NCI-H82 treated with DMSO at 0.1 percent for 48 hours (cell line): ENCODE data around the gene TIAM1.

Experiments used
- DNase-seq: peaks from one replicate; lab custom pipeline; 2025; ENCODE audit not compliant: unreplicated experiment; lab: John Stamatoyannopoulos, UW

TIAM1 gene

DNA sequence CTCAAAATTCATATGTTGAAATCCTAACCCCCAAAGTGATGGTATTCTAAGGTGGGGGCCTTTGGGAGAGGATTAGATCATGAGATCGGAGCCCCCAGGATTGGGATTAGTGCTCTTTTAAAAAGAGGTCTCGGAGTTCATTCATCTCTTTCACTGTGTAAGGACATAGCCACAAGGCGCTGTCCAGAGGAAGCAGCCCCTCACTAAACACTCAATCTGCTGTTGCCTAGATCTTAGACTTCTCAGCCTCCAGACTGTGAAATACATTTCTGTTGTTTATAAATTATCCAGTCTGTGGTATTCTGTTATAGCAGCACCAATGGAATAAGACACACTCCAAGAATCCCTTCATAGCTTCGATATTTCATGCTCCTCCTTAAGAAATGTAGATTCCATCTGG lies 12.4 kb upstream of the TIAM1 start:
- no peak for DNase-seq

- DNase-seq: no peak
These were observed 10.8 kb upstream of the TIAM1 start for GRCh38 chr21:31354604-31355443.

DNA sequence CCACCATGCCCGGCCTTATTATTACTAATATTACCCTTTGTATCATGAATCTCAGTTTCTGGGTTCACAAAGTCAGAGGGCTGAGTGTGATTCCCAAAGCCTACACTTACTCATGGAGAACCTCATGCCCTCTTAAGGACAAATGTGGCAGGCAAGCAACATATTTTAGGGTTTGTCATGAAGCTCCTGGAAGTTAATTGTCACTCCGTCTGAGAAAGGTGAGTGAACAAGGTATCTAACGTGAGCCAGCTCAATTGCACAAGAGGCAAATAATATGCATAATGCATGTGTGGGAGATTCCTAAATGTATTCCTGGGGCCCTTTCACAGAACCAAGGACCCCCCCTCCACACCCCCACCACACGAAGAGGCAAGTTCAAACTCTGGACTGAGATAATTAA lies 10.1 kb upstream of the TIAM1 start:
- DNase-seq: no peak

DNA sequence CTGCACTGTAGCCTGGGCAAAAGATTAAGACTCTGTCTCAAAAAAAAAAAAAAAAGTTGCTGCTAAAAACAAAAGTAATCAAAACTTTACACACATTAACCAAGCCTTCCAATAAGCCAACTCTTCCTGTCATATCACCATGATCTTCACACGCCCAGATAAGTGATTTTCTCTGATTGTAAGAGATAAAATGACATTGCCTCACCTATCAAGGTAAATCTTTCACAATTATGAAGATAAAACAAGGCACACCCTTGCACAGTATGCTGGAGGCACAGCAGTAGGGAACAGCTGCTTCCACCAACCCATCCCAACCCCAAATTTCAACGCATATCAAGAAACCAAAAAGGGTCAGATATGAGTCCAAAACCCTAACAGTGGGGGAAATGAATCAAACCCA lies 8.8 kb upstream of the TIAM1 start:
- DNase-seq: no peak

GRCh38 chr21:31351960-31352359 lies 7.9 kb upstream of the TIAM1 start:
- DNase-seq: no peak

- DNase-seq: no peak
These were observed 7.4 kb upstream of the TIAM1 start for GRCh38 chr21:31351438-31351837.

DNA sequence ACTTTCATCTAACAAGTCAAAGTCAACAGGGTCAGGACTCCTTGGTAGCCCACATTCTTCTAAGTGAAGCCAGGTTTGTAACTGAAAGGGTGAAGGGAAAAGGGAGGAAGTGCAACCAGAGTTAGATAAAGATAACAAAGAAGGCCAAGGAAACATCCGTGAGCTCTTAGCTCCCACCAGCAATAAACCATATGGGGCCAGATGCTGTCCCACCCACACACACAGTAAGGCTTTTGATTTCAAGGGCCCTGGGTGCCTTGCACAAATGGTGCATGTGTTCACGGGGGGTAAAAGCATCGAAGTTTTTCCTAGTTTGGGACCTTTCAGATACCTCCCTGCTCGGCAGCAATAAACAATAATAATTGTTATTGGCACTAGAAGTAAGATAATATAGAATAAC lies 5.1 kb upstream of the TIAM1 start:
- no peak for DNase-seq

DNA sequence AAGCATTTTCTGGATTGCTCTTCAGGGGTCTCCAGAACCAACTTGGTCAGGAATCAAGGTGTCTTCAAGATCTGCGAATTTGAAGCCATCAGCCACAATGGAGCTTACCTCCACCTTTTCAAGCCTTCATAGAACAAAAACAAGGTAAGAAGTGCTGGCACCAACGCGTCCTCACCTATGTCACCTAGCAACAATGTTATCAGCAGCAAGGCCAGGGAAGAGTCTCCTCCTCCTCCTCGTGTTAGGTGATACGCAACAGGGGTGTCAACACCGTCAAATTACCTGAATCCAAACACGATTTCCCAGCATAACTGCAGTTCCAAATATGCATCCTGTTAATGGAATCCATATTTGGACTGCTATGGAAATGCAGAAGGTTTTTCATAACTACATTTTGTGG lies 4.1 kb upstream of the TIAM1 start:
- no peak for DNase-seq

DNA sequence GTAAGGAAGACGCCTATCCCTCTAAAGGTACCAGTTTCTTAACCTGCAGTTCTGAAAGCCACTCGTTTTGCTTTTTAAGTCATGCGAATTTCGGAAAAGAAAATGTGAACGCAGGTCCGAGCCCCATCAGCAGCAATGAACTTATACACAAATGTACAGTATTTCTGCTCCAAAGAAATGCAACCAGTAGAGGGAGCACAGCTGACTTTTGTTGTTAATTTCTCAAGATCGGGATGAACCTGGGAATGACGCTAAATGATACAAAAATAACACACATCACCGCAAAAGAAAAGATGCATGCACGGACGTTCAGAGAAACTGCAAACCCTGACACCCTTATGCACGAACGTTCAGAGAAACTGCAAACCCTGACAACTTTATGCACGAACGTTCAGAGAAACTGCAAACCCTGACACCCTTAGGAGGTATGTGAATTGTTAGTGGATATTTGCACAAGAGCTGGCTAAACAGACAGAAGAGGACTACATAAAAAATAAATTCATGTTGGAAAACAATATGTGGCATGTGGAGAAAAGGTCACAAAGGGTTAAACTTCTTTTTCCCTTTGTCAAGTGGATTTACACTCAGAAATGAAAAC lies 3.5 kb upstream of the TIAM1 start:
- DNase-seq: peak; percentile 7

GRCh38 chr21:31346256-31346821 lies 2.3 kb upstream of the TIAM1 start:
- no peak for DNase-seq

DNA sequence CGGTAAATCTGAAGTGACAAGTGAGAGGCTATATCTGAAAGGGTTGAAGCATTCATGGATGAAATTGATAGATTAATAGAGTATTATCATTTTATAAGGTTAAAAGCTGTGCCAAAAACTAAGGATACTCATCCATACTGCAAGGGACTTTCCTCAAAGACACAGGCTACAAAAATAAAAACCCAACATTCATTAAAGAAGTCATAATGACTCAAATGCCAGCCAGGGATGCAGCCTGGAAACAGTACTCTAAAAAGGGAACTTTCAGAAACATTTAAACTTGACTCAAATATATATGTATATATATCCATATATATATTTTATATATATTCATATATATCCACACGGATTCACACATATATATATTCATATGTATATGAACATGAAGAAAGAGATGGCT lies 1.1 kb upstream of the TIAM1 start:
- no peak for DNase-seq

DNA sequence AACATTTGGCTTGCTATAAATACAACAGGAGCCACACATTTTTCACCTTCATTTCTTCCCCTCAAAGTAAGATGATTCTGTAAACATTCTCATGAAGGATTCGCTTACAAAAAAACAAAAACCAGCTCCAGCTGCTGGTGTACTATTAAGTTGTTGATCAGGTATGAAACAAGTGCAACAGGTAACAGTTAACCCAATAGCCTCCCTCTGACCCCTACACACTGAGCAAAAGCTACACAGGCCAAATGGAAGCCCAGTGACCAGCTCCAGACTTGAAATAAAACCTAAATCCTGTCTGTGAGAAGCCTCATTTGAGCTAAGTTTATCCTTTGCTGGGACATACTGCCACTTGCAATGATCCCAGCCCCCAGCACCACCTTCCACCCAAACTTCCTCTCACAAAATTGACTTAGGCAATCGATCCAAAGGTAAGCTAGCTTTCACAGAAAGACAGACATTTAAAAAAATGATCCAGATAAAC lies 991 bp downstream of the TIAM1 start:
- DNase-seq: no peak

DNA sequence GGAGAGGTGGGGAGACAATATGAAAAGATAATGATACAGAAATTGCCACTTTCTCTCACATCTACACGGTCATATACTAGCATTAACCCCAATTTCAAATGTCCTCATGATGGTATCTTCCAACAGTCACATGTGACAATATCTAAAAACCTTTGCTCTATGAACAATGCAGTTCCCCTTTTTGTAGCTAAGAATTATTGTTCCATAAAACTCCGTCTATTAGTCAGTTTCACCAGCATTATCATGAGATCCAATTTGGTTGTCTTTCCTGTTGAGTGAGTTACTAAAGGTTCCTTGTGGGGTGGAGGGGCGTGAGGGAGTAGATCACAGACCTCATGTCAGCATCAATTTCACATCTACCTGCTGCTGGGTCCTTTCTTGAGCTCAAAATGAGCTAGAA lies 1.7 kb downstream of the TIAM1 start:
- DNase-seq: no peak

DNA sequence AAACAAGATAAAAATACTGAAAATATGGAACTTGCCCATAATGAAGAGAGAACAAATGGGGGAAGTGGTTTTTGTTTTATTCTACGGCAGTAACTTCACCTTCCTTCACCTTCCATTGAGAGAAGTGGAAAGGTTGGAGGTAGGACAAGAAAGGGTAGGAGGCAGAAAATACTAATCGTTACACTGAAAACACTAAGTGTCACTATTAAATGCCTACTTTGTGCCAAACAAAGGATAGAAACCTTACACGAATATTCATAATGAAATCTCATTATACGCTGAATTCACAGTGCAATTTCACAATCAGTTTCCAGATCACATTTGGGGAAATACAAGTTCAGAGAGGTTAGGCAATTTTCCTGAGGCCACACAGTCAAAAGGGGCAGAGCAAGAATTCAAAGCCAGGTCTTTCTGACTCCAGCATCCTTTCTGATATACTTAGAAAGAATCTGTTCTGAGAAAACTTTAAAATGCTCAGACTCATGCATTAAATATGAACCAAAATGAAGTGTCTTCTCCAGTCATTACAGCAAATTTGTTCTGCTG lies 3.0 kb downstream of the TIAM1 start:
- DNase-seq: no peak

GRCh38 chr21:31340514-31340913 lies 3.5 kb downstream of the TIAM1 start:
- DNase-seq: no peak

DNA sequence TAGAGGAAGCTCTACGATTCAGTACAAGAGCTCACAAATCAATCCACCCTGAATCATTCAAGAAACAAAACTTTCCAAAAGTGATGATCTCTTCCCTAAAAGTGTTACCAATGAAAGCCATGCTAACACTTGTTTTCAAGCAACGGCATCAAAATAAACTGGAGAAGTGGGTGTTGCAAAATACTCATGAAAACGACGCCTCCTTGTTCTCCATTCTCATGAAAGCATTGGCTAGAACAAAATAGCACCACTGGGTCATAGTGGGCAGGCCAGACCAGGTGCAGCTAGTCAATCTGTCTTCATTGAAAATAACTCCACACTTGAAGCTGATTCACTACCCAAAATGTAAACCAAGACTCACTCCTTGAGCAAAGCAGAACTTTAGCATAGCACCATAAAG lies 4.3 kb downstream of the TIAM1 start:
- DNase-seq: no peak

- no peak for DNase-seq
These were observed 5.1 kb downstream of the TIAM1 start for GRCh38 chr21:31338908-31339368.

DNA sequence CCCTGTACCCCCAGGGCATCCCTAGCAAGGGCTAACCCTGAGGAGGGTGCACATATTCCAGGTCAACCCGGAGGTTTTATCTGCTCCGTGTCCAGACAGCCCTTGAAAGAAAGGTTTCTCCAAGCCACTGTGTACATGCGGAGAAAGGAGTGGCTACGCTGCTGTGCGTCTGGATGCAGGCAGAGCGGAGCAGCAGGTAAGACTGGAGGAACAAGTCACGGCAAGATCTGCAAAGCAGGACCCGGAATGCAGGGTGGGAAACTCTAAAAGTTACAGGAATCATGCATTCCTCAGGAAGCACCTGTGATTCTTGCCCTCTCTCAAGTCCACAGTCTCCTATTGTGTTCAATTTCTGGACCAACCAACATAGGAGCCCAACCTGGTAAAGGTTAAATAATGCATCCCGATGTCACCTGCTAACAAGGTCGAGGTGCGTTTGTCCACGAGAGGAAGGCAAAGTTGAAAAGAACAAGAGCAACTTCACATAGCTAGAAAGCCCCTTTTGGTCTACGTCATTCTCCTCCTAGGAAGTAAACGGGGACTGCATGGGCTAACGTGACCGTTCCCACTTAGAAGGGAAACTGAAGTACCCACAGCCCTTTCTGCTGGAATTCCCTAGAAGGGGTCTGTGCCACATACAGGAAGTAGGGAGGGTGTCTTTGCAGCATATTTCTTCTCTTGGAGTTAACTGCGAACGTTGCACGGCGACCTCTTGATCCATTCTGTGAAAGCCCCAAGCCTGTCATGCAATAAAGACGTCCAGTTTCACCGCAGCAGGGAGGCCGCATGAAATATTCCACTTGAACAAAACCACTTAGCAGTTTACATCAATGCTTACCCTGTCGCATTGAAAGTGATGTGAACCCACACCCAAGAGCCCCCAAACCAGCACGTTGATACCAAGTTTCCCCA lies 5.8 kb downstream of the TIAM1 start:
- DNase-seq: no peak

- no peak for DNase-seq
These were observed 7.0 kb downstream of the TIAM1 start for GRCh38 chr21:31337086-31337485.

DNA sequence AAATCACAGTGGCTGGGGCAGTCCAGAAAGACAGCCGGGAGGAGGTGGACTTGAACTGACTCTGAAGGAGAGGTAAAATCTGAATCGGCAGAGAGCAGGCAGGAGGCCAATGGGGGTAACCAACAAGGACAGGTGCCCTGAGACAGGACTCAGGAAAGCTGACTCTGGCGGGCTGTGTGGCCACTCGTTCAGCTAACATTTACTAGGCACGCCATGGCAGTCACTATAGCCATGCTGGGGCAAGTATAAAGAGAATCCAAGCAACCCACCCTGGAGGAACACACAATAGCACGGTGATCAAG lies 7.4 kb downstream of the TIAM1 start:
- DNase-seq: no peak
